ENCODE measurements around the gene PRSS48. TPM values are rescaled to one million over a fixed set of nuclear protein-coding genes. Genes with fewer than 3 reads are reported as not detected.
"Not testable (repeated sequence)": the region's sequence is repeated elsewhere in the genome, so short reads cannot be mapped to it uniquely, and the experiment has no call there.

Gene PRSS48
- total RNA-seq, 2 donors from 2014 or later, result not detected

GRCh38 chr4:151318307-151319006 lies 41.5 kb downstream of the PRSS48 start:
- H3K36me3 Mint-ChIP-seq (ENCODE audit: low read depth), result no peaks in the 10 kb centered on the region
- H3K4me1 Mint-ChIP-seq, result no peaks in the 10 kb centered on the region
- ATAC-seq (replicated peaks), result no peak
- H3K27ac Mint-ChIP-seq, result no peak overlapping the region
- H3K9me3 Mint-ChIP-seq, result no peaks in the 10 kb centered on the region
- no peak overlapping the region for H3K4me3 Mint-ChIP-seq
- H3K27me3 Mint-ChIP-seq, result peaks cover 31% of the 10 kb centered on the region

DNA sequence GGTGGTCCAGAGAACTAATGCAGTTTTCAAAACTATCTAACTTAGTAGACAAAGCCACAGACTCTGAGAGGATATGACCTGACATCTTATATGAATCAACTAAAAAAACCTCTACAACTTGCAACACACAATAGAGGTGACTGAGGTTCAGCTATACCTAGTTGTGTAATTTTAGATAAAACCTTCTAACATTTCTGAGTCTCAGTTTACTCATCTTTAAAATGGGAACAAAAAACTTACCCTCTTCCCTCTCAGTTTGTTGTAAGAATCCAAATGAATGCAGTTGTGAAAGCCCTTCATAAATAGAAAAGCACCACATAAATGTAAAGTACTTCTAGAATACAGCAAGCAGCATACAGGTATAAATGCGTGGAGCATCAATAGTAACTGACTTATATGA lies 42.5 kb downstream of the PRSS48 start:
- Mint-ChIP-seq H3K27me3 (peaks cover 41% of the 10 kb centered on the region), H3K36me3 (ENCODE audit: low read depth) (no peaks in the 10 kb centered on the region), H3K4me1 (no peaks in the 10 kb centered on the region), H3K27ac (no peak overlapping the region), H3K9me3 (no peaks in the 10 kb centered on the region), H3K4me3 (no peak overlapping the region)
- ATAC-seq (replicated peaks), result no peak

DNA sequence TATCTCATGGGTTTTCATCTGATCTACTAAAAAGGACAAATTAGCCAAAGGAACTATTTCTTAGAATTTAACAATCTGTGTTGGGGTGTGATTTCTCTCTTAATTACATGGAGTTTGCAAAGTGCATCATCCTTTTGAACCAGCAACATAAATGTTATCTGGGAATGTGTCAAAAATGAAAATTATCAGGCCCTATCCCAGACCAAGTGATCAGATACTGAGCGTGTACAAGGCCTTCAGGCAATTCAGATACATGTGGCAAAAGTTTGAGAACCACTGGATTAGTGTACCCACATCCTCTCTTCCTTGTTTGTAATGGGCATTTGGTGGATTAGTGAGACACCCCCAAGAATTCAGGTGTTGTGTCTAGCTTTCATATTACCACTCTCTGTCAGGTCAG lies 44.6 kb downstream of the PRSS48 start:
- H3K9me3 Mint-ChIP-seq, result no peaks in the 10 kb centered on the region
- peaks cover 7% of the 10 kb centered on the region for H3K36me3 Mint-ChIP-seq (ENCODE audit: low read depth)
- no peak overlapping the region for H3K4me3 Mint-ChIP-seq
- peaks cover 50% of the 10 kb centered on the region for H3K27me3 Mint-ChIP-seq
- no peak for ATAC-seq (replicated peaks)
- H3K4me1 Mint-ChIP-seq, result peaks cover 6% of the 10 kb centered on the region
- H3K27ac Mint-ChIP-seq, result no peak overlapping the region

GRCh38 chr4:151322161-151322560 lies 45.2 kb downstream of the PRSS48 start:
- H3K27me3 Mint-ChIP-seq, result peaks cover 54% of the 10 kb centered on the region
- H3K4me1 Mint-ChIP-seq; ATAC-seq (replicated peaks); H3K36me3 Mint-ChIP-seq (ENCODE audit: low read depth); H3K27ac Mint-ChIP-seq; H3K9me3 Mint-ChIP-seq; H3K4me3 Mint-ChIP-seq: not testable (repeated sequence)

DNA sequence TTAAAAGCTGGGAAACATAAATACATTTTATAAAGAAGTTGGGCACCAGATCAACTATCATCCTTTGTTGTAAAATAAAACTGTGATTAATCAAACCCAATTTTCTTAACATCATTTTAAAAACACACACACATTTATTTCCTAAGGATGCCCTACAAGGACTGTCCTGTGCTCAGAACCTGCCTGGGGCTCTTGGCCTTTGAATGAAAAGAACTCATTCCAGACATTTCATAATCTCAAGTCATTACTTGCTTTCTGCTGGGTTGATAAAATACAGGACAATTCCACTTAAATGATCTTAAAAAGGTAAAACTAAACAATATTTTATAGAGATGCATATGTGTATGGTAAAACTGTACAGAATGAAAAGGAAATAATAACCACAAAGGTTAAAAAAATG lies 45.6 kb downstream of the PRSS48 start:
- H3K36me3 Mint-ChIP-seq (ENCODE audit: low read depth), result peaks cover 7% of the 10 kb centered on the region
- H3K27ac Mint-ChIP-seq, result no peak overlapping the region
- H3K4me1 Mint-ChIP-seq, result peaks cover 6% of the 10 kb centered on the region
- H3K9me3 Mint-ChIP-seq, result no peaks in the 10 kb centered on the region
- ATAC-seq (replicated peaks), result no peak
- H3K27me3 Mint-ChIP-seq, result peaks cover 51% of the 10 kb centered on the region
- H3K4me3 Mint-ChIP-seq, result no peak overlapping the region

DNA sequence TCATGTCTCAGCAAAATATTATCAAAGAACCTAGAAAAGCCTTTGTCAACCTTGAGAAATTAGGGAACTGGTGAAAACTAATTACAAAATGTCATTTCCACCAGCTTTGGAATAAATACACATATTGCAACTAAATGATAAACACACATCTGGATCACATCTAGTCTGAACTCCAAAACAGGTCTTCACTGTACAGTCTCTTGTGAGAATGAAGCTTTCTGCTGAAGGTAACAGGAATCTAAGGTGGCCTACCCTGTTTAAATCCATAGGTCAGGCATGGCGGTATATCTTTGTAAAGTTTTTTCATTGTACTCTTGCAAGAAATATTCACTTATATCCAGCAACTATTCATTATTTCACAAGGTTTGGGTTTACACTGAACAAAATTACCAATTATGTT lies 46.7 kb downstream of the PRSS48 start:
- Mint-ChIP-seq H3K36me3 (ENCODE audit: low read depth) (peaks cover 7% of the 10 kb centered on the region), H3K4me3 (peak overlapping the region; percentile 2), H3K27me3 (peaks cover 56% of the 10 kb centered on the region), H3K4me1 (peaks cover 6% of the 10 kb centered on the region), H3K9me3 (no peaks in the 10 kb centered on the region), H3K27ac (no peak overlapping the region)
- ATAC-seq (replicated peaks), result no peak

GRCh38 chr4:151324124-151324751 lies 47.3 kb downstream of the PRSS48 start:
- H3K4me1 Mint-ChIP-seq, result peaks cover 6% of the 10 kb centered on the region
- H3K27ac Mint-ChIP-seq, result no peak overlapping the region
- H3K27me3 Mint-ChIP-seq, result peaks cover 56% of the 10 kb centered on the region
- H3K9me3 Mint-ChIP-seq, result no peaks in the 10 kb centered on the region
- no peak for ATAC-seq (replicated peaks)
- peak overlapping the region; percentile 2 for H3K4me3 Mint-ChIP-seq
- peaks cover 7% of the 10 kb centered on the region for H3K36me3 Mint-ChIP-seq (ENCODE audit: low read depth)

DNA sequence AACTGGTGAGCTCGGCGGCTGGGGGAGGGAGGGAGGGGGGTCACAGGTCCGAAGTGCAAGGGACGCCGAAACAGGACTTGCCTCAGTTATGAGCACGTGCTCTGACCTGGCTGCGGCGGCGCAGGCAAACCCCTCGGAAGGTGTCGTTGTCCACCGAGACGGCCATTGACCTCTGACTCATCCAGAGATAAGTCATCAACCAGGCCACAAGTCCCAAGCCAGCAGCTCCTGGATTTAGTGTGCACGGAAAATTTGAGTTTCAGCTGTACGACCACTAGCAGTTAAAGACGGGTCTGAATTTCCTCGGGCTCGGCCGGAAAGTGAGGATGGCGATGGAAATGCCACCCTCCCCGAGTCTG lies 47.8 kb downstream of the PRSS48 start:
- Mint-ChIP-seq H3K36me3 (ENCODE audit: low read depth) (peaks cover 7% of the 10 kb centered on the region), H3K27me3 (peaks cover 56% of the 10 kb centered on the region), H3K27ac (no peak overlapping the region), H3K4me3 (peak overlapping the region; percentile 2), H3K4me1 (peaks cover 6% of the 10 kb centered on the region), H3K9me3 (no peaks in the 10 kb centered on the region)
- ATAC-seq (replicated peaks), result peak; percentile 67

GRCh38 chr4:151325111-151325948 lies 48.4 kb downstream of the PRSS48 start, which contains the start of gene SH3D19:
TSS of gene SH3D19 (minus strand) at chr4:151325605. CDS start at chr4:151325352, 253 bp downstream.
- peak within 1 kb of the TSS; percentile 72 for H3K4me3 Mint-ChIP-seq
- H3K36me3 Mint-ChIP-seq (ENCODE audit: low read depth), result peaks cover 7% of the 10 kb centered on the region
- H3K9me3 Mint-ChIP-seq, result no peaks in the 10 kb centered on the region
- H3K27ac Mint-ChIP-seq, result no peak within 1 kb of the TSS
- peaks cover 55% of the 10 kb centered on the region for H3K27me3 Mint-ChIP-seq
- ATAC-seq (replicated peaks), result no peak
- peaks cover 6% of the 10 kb centered on the region for H3K4me1 Mint-ChIP-seq

DNA sequence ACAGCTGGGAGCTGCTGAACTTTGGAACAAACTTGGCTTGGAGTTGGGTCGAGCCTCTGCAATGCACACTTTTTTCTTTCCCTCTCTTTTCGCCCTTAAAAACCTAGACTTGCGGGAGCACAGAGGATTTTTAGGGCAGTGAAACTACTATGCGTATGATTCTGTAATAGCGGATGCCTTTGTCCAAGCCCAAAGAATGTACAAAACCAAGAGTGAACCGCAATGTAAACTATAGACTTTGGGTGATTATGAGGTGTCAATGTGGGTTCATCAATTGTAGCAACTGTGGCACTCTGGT lies 48.9 kb downstream of the PRSS48 start:
- ATAC-seq (replicated peaks), result no peak
- peaks cover 7% of the 10 kb centered on the region for H3K36me3 Mint-ChIP-seq (ENCODE audit: low read depth)
- H3K4me3 Mint-ChIP-seq, result peak overlapping the region; percentile 72
- H3K9me3 Mint-ChIP-seq, result peaks cover 4% of the 10 kb centered on the region
- H3K27me3 Mint-ChIP-seq, result peaks cover 55% of the 10 kb centered on the region
- H3K4me1 Mint-ChIP-seq, result peaks cover 6% of the 10 kb centered on the region
- H3K27ac Mint-ChIP-seq, result no peak overlapping the region

- no peak overlapping the region for H3K4me3 Mint-ChIP-seq
- peaks cover 34% of the 10 kb centered on the region for H3K27me3 Mint-ChIP-seq
- peaks cover 6% of the 10 kb centered on the region for H3K4me1 Mint-ChIP-seq
- H3K27ac Mint-ChIP-seq, result no peak overlapping the region
- ATAC-seq (replicated peaks), result no peak
- peaks cover 5% of the 10 kb centered on the region for H3K9me3 Mint-ChIP-seq
- peaks cover 7% of the 10 kb centered on the region for H3K36me3 Mint-ChIP-seq (ENCODE audit: low read depth)
These were observed 52.5 kb downstream of the PRSS48 start for GRCh38 chr4:151329217-151330007.

DNA sequence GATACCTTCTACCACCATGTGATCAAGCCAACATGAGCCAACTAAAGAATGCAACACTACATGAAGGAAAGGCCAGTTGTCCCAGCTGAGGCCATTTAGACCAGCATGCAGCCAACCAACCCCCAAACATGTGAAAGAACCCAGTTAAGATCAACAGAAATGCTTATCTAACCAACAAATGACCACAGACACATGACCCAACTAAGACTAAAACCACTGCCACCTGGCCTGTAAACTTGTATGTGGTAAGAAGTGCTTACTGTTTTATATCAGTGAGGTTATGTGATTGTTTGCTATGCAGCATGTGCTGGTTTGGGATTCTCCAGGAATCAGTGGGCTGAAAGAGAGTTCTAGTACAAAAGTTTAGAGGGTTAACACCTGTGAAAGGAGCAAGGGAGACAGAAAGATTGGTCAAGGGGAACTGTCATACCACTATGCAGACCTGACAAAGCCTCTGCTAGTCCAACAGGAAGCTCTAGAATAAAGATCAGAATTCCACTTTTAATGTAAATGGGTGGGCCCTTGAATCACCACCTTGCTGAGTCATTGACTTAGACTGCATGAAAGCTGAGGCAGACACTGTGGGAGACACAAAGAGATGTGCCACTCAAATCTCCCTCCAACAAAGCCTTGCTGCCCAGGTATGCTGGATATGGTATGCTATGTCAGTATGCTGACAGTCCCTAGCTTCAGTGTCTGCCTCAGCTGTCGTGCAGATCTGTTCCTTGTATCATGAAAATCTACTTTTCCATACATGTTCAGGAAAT lies 54.5 kb downstream of the PRSS48 start:
- Mint-ChIP-seq H3K27ac (no peak overlapping the region), H3K36me3 (ENCODE audit: low read depth) (no peaks in the 10 kb centered on the region), H3K4me1 (no peaks in the 10 kb centered on the region), H3K27me3 (peaks cover 21% of the 10 kb centered on the region), H3K9me3 (peaks cover 5% of the 10 kb centered on the region), H3K4me3 (no peak overlapping the region)
- ATAC-seq (replicated peaks), result no peak

DNA sequence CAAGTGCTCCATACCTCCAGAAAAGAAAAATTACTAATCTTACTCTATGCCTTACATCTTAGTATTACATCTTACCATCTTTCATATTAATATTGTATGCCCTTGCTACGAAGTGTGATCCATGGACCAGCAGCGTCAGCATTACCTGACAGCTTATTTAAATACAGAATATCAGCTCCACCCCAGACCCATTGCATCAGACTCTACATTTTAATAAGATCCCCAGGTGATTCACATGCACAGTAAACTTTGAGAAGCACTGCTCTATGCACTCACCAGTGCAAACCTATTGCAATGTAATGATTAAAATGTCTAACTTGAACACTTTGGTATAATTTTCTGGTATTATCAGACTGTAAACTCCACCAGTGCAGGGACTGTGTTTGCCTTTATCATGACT lies 62.5 kb downstream of the PRSS48 start:
- H3K36me3 Mint-ChIP-seq (ENCODE audit: low read depth), result no peaks in the 10 kb centered on the region

More for the DNA sequence above, 62.5 kb downstream of the PRSS48 start:
- Mint-ChIP-seq H3K4me3 (no peak overlapping the region), H3K27me3 (peaks cover 6% of the 10 kb centered on the region), H3K4me1 (peaks cover 4% of the 10 kb centered on the region), H3K9me3 (no peaks in the 10 kb centered on the region), H3K27ac (no peak overlapping the region)
- ATAC-seq (replicated peaks), result no peak

All from activated T-helper 17 cell treated with anti-CD3 and anti-CD28 coated beads, Interleukin-2, amount 50 U/mL, for 72 hours (primary cell).